Neural crest cell (in vitro differentiated cells): ENCODE measurements around the gene RIPOR2. TPM values are rescaled to one million over a fixed set of nuclear protein-coding genes. Genes with fewer than 3 reads are reported as not detected.
"Not testable (repeated sequence)": the region's sequence is repeated elsewhere in the genome, so short reads cannot be mapped to it uniquely, and the experiment has no call there.

ENCODE experiments used
- DNase-seq: peaks from one replicate; pipeline ENCODE4 v3.0.0; 2021; ENCODE audit warnings: low read depth, mixed read lengths, low spot score
- H3K27ac Mint-ChIP-seq: one replicate; pipeline ENCODE4 v1.8.0; 2021; ENCODE audit warnings: mild to moderate bottlenecking, mixed read lengths; ENCODE audit not compliant: unreplicated experiment
- H3K27me3 Mint-ChIP-seq: 2 replicates; pipeline ENCODE4 v1.8.0; 2021; ENCODE audit warnings: low read depth, mild to moderate bottlenecking, mixed read lengths
- H3K36me3 Mint-ChIP-seq: 2 replicates; pipeline ENCODE4 v1.8.0; 2021; ENCODE audit warnings: low read depth, mild to moderate bottlenecking, mixed read lengths
- H3K4me1 Mint-ChIP-seq: 2 replicates; pipeline ENCODE4 v1.8.0; 2021; ENCODE audit warnings: mixed read lengths
- H3K4me3 Mint-ChIP-seq: one replicate; pipeline ENCODE4 v1.8.0; 2021; ENCODE audit warnings: mild to moderate bottlenecking, mixed read lengths
- H3K9me3 Mint-ChIP-seq: 2 replicates; pipeline ENCODE4 v1.8.0; 2021; ENCODE audit warnings: mixed read lengths
- CTCF ChIP-seq: fragments of 200-600 bp; sonication (generic); conservative IDR thresholded peaks from 2 replicates; pipeline ENCODE4 v1.5.0; 2021; ENCODE audit warnings: antibody characterized with exemption, mild to moderate bottlenecking
- total RNA-seq: library from RNA; stranded (reverse); gene quantifications from 2 replicates; pipeline ENCODE4 v1.2.1, GENCODE V29; 2021

Gene RIPOR2
- total RNA-seq, 1 donor from 2014 or later = 3.5 TPM

GRCh38 chr6:24927985-24928745, 7.6 kb downstream of the RIPOR2 start:
- no peak for DNase-seq
- no peaks in the 10 kb centered on the region for H3K27me3 Mint-ChIP-seq
- peaks cover 62% of the 10 kb centered on the region for H3K4me1 Mint-ChIP-seq
- peaks cover 5% of the 10 kb centered on the region for H3K36me3 Mint-ChIP-seq
- H3K9me3 Mint-ChIP-seq = peaks cover 8% of the 10 kb centered on the region
- no peak for TF ChIP-seq CTCF
- H3K4me3 Mint-ChIP-seq = no peak overlapping the region
- H3K27ac Mint-ChIP-seq = no peak overlapping the region

- Mint-ChIP-seq H3K27me3 (no peaks in the 10 kb centered on the region), H3K27ac (peak overlapping the region; percentile 78), H3K4me1 (peaks cover 55% of the 10 kb centered on the region), H3K4me3 (no peak overlapping the region), H3K9me3 (peaks cover 8% of the 10 kb centered on the region), H3K36me3 (peaks cover 5% of the 10 kb centered on the region)
- DNase-seq = no peak
- TF ChIP-seq CTCF = no peak
Measured at GRCh38 chr6:24927277-24927955, 8.3 kb downstream of the RIPOR2 start.

DNA sequence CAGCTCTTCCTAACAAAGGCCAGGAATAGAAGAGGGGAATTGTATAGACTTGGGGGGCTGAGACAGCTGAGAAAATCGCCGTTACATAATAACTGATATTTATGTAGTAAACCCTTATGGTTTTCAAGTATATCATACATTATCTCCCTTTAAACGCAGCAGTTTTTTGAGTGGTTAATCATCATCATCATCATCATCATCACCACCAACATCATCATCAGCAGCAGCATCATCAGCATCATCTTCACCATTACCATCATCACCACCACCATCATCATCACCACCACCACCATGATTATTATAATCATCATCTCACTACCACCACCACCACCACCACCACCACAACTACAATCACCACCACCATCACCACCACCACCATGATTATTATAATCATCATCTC, 9.1 kb downstream of the RIPOR2 start:
- not testable (repeated sequence) for H3K9me3 Mint-ChIP-seq, H3K27ac Mint-ChIP-seq, H3K4me3 Mint-ChIP-seq, DNase-seq, H3K36me3 Mint-ChIP-seq, H3K27me3 Mint-ChIP-seq
- peaks cover 47% of the 10 kb centered on the region for H3K4me1 Mint-ChIP-seq

DNA sequence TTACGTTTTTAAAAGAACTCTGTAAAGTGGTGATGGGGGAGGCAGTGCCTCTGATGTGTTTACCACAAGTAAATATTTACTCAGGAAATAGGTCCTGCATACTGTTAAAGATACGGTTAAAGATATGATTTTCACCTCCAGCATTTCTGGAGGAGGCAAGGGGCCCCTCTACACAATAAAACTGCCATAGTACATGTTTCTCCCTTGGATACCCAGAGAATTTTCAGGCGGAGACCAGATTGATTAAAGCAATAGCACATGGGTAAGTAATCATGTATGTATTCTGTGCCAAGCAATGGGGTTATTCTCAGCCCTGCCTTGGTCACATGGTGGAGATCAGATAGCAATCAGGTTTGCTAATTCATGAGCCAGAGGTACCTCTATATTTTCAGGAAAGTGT, 9.6 kb downstream of the RIPOR2 start:
- Mint-ChIP-seq H3K4me3 (no peak overlapping the region), H3K4me1 (peaks cover 42% of the 10 kb centered on the region), H3K36me3 (peaks cover 5% of the 10 kb centered on the region), H3K27me3 (no peaks in the 10 kb centered on the region), H3K9me3 (peaks cover 8% of the 10 kb centered on the region), H3K27ac (no peak overlapping the region)
- no peak for DNase-seq
- no peak for TF ChIP-seq CTCF

DNA sequence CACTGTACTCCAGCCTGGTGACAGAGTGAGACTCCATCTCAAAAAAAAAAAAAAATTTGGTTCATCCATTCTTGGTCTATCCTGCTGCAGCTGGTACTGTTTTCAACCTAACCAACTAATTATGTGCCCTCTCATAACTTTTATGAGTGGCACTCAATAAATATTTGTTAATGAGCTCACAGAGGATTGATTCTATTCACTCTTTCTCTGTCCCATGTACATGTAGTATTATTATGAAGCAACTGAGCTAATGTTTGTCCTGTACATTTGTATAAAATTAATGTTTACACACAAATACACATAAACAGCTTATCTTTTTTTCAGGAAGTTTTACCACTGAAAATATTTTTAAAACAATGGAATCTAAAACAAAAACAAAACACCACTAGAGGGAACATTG, 10.1 kb downstream of the RIPOR2 start:
- Mint-ChIP-seq H3K36me3 (peaks cover 5% of the 10 kb centered on the region), H3K9me3 (peaks cover 8% of the 10 kb centered on the region), H3K27ac (no peak overlapping the region), H3K4me3 (no peak overlapping the region), H3K4me1 (peaks cover 37% of the 10 kb centered on the region), H3K27me3 (no peaks in the 10 kb centered on the region)
- TF ChIP-seq CTCF = no peak
- no peak for DNase-seq
